HG03039 (cell line): ENCODE results near the gene DCLK3.
A peak's percentile ranks its signal among the peaks of the same experiment; 100 is the strongest.

Source experiments
- ATAC-seq: cut with Tn5 transposase; IDR thresholded peaks from one replicate; pipeline ENCODE4 v1.9.1; 2021; ENCODE audit warnings: mild to moderate bottlenecking, moderate library complexity; ENCODE audit not compliant: unreplicated experiment

Gene DCLK3

GRCh38 chr3:36765104-36765503, 751 bp upstream of the DCLK3 start:
- no peak for ATAC-seq

GRCh38 chr3:36764704-36765038, 318 bp upstream of the DCLK3 start:
- ATAC-seq, result no peak

GRCh38 chr3:36762918-36763849, 1.2 kb downstream of the DCLK3 start:
- ATAC-seq, result no peak

GRCh38 chr3:36761779-36762178, 2.6 kb downstream of the DCLK3 start:
- ATAC-seq, result no peak

GRCh38 chr3:36756269-36756668, 8.1 kb downstream of the DCLK3 start:
- ATAC-seq, result no peak

GRCh38 chr3:36751326-36751725, 13.0 kb downstream of the DCLK3 start:
- ATAC-seq, result no peak

GRCh38 chr3:36750737-36751136, 13.6 kb downstream of the DCLK3 start:
- no peak for ATAC-seq

- ATAC-seq, result no peak
These were observed 19.6 kb downstream of the DCLK3 start for GRCh38 chr3:36744763-36745162.

- ATAC-seq, result no peak
These were observed 20.5 kb downstream of the DCLK3 start for GRCh38 chr3:36743826-36744225.

- ATAC-seq, result no peak
These were observed 23.1 kb downstream of the DCLK3 start for GRCh38 chr3:36741285-36741684.

- ATAC-seq, result no peak
These were observed 23.6 kb downstream of the DCLK3 start for GRCh38 chr3:36740787-36741186.

- ATAC-seq, result no peak
These were observed 25.7 kb downstream of the DCLK3 start for GRCh38 chr3:36738702-36739101.

GRCh38 chr3:36736301-36736700, 28.1 kb downstream of the DCLK3 start:
- ATAC-seq, result no peak

GRCh38 chr3:36734742-36735141, 29.6 kb downstream of the DCLK3 start:
- ATAC-seq, result no peak

- ATAC-seq, result no peak
These were observed 30.6 kb downstream of the DCLK3 start for GRCh38 chr3:36733723-36734122.

- ATAC-seq, result no peak
These were observed 31.1 kb downstream of the DCLK3 start for GRCh38 chr3:36733162-36733696.

GRCh38 chr3:36730966-36731365, 33.4 kb downstream of the DCLK3 start:
- no peak for ATAC-seq

GRCh38 chr3:36729204-36730056, 34.9 kb downstream of the DCLK3 start:
- ATAC-seq, result peak; percentile 70

- ATAC-seq, result no peak
These were observed 49.8 kb downstream of the DCLK3 start for GRCh38 chr3:36714343-36715086.

- ATAC-seq, result no peak
These were observed 50.4 kb downstream of the DCLK3 start for GRCh38 chr3:36713904-36714303.

- ATAC-seq, result no peak
These were observed 53.7 kb downstream of the DCLK3 start for GRCh38 chr3:36710606-36711005.
